Measurements from ENCODE around the gene CCDC60. TPM values are rescaled to one million over a fixed set of nuclear protein-coding genes. Genes with fewer than 3 reads are reported as not detected.

The CCDC60 gene
- total RNA-seq, 1 donor from 2014 or later: 2.3 TPM

GRCh38 chr12:119463211-119463926, 128.8 kb downstream of the CCDC60 start:
- peaks cover 3% of the 10 kb centered on the region for H3K27me3 Mint-ChIP-seq
- DNase-seq (ENCODE audit: extremely low spot score, unreplicated experiment): no peak
- TF ChIP-seq, protein P1, sequence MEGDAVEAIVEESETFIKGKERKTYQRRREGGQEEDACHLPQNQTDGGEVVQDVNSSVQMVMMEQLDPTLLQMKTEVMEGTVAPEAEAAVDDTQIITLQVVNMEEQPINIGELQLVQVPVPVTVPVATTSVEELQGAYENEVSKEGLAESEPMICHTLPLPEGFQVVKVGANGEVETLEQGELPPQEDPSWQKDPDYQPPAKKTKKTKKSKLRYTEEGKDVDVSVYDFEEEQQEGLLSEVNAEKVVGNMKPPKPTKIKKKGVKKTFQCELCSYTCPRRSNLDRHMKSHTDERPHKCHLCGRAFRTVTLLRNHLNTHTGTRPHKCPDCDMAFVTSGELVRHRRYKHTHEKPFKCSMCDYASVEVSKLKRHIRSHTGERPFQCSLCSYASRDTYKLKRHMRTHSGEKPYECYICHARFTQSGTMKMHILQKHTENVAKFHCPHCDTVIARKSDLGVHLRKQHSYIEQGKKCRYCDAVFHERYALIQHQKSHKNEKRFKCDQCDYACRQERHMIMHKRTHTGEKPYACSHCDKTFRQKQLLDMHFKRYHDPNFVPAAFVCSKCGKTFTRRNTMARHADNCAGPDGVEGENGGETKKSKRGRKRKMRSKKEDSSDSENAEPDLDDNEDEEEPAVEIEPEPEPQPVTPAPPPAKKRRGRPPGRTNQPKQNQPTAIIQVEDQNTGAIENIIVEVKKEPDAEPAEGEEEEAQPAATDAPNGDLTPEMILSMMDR (conservative IDR thresholded peaks at IDR 0.05): no peak
- H3K9me3 Mint-ChIP-seq: no peaks in the 10 kb centered on the region
- no peaks in the 10 kb centered on the region for H3K36me3 Mint-ChIP-seq
- H3K4me3 Mint-ChIP-seq: no peak overlapping the region
- H3K27ac Mint-ChIP-seq: no peak overlapping the region
- no peaks in the 10 kb centered on the region for H3K4me1 Mint-ChIP-seq (ENCODE audit: unreplicated experiment)

GRCh38 chr12:119468296-119468695, 133.8 kb downstream of the CCDC60 start:
- no peak for DNase-seq (ENCODE audit: extremely low spot score, unreplicated experiment)
- Mint-ChIP-seq H3K4me3 (no peak overlapping the region), H3K36me3 (no peaks in the 10 kb centered on the region), H3K27me3 (peaks cover 9% of the 10 kb centered on the region), H3K4me1 (ENCODE audit: unreplicated experiment) (no peaks in the 10 kb centered on the region), H3K9me3 (no peaks in the 10 kb centered on the region), H3K27ac (no peak overlapping the region)
- TF ChIP-seq, protein P1 (conservative IDR thresholded peaks at IDR 0.05): no peak

DNA sequence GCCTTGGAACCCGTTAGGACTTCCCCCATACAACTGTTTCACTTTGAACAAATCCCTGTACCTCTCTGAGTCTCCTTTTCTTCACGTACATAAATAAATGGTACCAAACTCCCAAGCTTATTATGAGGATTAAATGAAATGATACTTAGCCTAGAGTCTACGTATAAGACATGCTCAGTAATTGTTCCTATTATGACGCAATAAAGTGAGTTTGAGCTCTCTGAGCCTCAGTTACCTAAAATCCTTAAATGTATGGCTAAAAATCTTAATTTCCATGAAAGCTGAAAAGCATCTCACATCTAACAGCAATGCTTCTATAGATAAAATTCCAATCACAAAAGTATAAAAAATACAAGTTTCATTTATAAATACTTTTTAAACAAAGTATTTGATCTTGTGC, 141.1 kb downstream of the CCDC60 start:
- TF ChIP-seq, protein P1 (conservative IDR thresholded peaks at IDR 0.05): no peak
- Mint-ChIP-seq H3K9me3 (no peaks in the 10 kb centered on the region), H3K36me3 (no peaks in the 10 kb centered on the region), H3K4me1 (ENCODE audit: unreplicated experiment) (no peaks in the 10 kb centered on the region), H3K27me3 (peaks cover 16% of the 10 kb centered on the region), H3K4me3 (no peak overlapping the region), H3K27ac (no peak overlapping the region)
- no peak for DNase-seq (ENCODE audit: extremely low spot score, unreplicated experiment)

DNA sequence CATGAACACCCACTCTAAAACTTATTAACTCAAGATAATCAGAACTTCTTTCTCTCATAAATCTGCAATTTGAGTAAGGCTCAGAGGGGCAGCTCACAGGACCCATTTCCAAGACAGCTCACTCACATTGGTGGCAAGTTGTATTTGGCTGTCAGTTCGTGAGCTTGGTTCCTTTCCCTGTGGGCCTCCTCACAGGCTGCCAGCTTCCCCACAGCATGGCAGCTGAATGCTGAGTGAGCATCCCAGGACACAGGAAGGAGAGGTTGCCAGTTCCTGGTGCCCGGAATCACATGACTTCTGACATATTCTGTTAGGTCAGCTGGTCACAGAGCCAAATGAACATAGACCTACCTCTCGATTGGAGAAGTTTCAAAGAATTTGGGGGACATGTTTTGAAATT, 142.4 kb downstream of the CCDC60 start:
- TF ChIP-seq, protein P1 (conservative IDR thresholded peaks at IDR 0.05): no peak
- H3K4me1 Mint-ChIP-seq (ENCODE audit: unreplicated experiment): no peaks in the 10 kb centered on the region
- no peaks in the 10 kb centered on the region for H3K36me3 Mint-ChIP-seq

GRCh38 chr12:119479121-119479561, 144.6 kb downstream of the CCDC60 start:
- Mint-ChIP-seq H3K4me3 (no peak overlapping the region), H3K4me1 (ENCODE audit: unreplicated experiment) (no peaks in the 10 kb centered on the region), H3K36me3 (no peaks in the 10 kb centered on the region), H3K27me3 (peaks cover 12% of the 10 kb centered on the region), H3K27ac (no peak overlapping the region), H3K9me3 (no peaks in the 10 kb centered on the region)
- DNase-seq (ENCODE audit: extremely low spot score, unreplicated experiment): no peak
- TF ChIP-seq, protein P1 (conservative IDR thresholded peaks at IDR 0.05): no peak

More for the DNA sequence above, 142.4 kb downstream of the CCDC60 start:
- no peak overlapping the region for H3K27ac Mint-ChIP-seq
- no peak overlapping the region for H3K4me3 Mint-ChIP-seq
- H3K9me3 Mint-ChIP-seq: no peaks in the 10 kb centered on the region
- peaks cover 12% of the 10 kb centered on the region for H3K27me3 Mint-ChIP-seq
- DNase-seq (ENCODE audit: extremely low spot score, unreplicated experiment): no peak
